ENCODE measurements around the gene ODAPH.

The ODAPH gene

DNA sequence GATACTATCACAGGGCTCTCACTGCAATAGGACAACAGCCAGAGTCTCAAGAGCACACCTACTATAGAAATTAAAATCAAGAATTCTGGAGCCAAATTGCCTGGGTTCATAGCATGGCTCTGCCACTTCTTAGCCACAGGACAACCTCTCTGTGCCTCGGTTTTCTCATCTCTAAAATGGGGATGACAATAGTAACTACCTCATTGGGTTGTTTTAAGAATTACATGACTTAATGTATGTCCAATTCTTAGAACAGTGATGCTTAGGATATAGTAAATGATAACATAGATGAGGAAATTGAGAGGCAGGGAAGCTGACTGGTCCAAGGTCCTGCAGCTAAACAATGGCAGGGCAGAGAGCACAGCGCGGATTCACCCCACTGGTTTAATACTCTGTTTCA, 11.0 kb upstream of the ODAPH start:
- Histone ChIP-seq H4K91ac (ENCODE audit: low read depth, low read length, poor library complexity) (no peak overlapping the region), H3K23ac (ENCODE audit: low read depth, low read length, poor library complexity) (no peak overlapping the region), H2BK120ac (ENCODE audit: low read depth, low read length) (no peak overlapping the region), H3K4me2 (ENCODE audit: insufficient read depth, low read length, poor library complexity, severe bottlenecking) (no peak overlapping the region), H3K9ac (ENCODE audit: low read depth, low read length, poor library complexity) (no peak overlapping the region), H2AFZ (ENCODE audit: low read length) (no peak overlapping the region), H3K27me3 (ENCODE audit: control insufficient read depth in 3 of 3, insufficient read depth in 3 of 3, low read depth in 1 of 3, low read length in 3 of 3) (no peaks in the 10 kb centered on the region), H3K36me3 (replicated peaks in 1 of 2; ENCODE audit: control insufficient read depth in 2 of 2, insufficient read depth in 2 of 2, low read length in 2 of 2) (peaks cover 4 to 40% of the 10 kb centered on the region in 2 donors), H3K27ac (replicated peaks; ENCODE audit: low read length) (no peak overlapping the region), H3K4me3 (ENCODE audit: low read length in 2 of 2) (no peak overlapping the region), H3K9me3 (replicated peaks in 1 of 2; ENCODE audit: control insufficient read depth in 2 of 2, insufficient read depth in 1 of 2, low read depth in 1 of 2, low read length in 2 of 2) (no peaks in the 10 kb centered on the region), H3K4me1 (ENCODE audit: control insufficient read depth in 2 of 2, insufficient read depth in 1 of 2, low read depth in 1 of 2, low read length in 2 of 2) (peaks cover 0 to 3% of the 10 kb centered on the region in 2 donors), H4K8ac (ENCODE audit: low read depth, low read length) (no peak overlapping the region), H3K18ac (ENCODE audit: low read length) (no peak overlapping the region), H2BK12ac (ENCODE audit: low read length) (no peak overlapping the region), H3K14ac (ENCODE audit: low read length) (no peak overlapping the region), H2BK15ac (ENCODE audit: low read length) (no peak overlapping the region), H3K79me1 (ENCODE audit: low read depth, low read length) (no peaks in the 10 kb centered on the region), H3K4ac (ENCODE audit: low read length) (no peak overlapping the region), H2BK5ac (ENCODE audit: low read length) (no peak overlapping the region), H2AK5ac (ENCODE audit: low read depth, low read length) (no peak overlapping the region)
- WGBS, 2 donors (ENCODE audit: extremely low coverage in 2 of 2, insufficient read length in 2 of 2, insufficient replicate concordance in 1 of 2) = no CpG with 5 or more reads among the region's 3 CpGs
- no peak for DNase-seq (ENCODE audit: low spot score)

DNA sequence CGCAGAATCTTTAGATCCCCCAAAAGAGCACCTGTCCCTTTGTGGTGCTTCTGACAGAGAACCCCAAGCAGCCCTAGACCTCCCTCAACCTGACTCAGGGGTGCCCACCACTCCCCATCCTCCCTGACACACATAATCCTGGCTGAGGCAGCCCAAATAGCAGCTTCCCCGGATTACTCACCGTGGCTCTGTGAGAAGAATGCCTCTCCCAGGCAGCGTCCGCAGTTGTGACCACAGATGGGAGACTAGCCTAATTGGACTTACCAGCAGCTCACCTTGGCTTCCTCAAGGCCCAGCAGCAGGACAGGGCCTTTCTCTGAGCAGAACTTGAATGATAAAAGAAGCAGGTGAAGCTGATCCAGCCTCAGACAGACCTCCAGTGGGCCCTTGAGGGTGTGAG, 10.3 kb upstream of the ODAPH start:
- H3K79me1 ChIP-seq (ENCODE audit: low read depth, low read length) = no peaks in the 10 kb centered on the region
- no peak overlapping the region for H2AFZ ChIP-seq (ENCODE audit: low read length)
- H3K4me1 ChIP-seq (ENCODE audit: control insufficient read depth in 2 of 2, insufficient read depth in 1 of 2, low read depth in 1 of 2, low read length in 2 of 2) = peaks cover 0 to 3% of the 10 kb centered on the region in 2 donors
- H2BK12ac ChIP-seq (ENCODE audit: low read length) = no peak overlapping the region
- no peak overlapping the region for H4K91ac ChIP-seq (ENCODE audit: low read depth, low read length, poor library complexity)
- H3K9me3 ChIP-seq (replicated peaks in 1 of 2; ENCODE audit: control insufficient read depth in 2 of 2, insufficient read depth in 1 of 2, low read depth in 1 of 2, low read length in 2 of 2) = no peaks in the 10 kb centered on the region
- peaks cover 4 to 33% of the 10 kb centered on the region in 2 donors for H3K36me3 ChIP-seq (replicated peaks in 1 of 2; ENCODE audit: control insufficient read depth in 2 of 2, insufficient read depth in 2 of 2, low read length in 2 of 2)
- H3K27me3 ChIP-seq (ENCODE audit: control insufficient read depth in 3 of 3, insufficient read depth in 3 of 3, low read depth in 1 of 3, low read length in 3 of 3) = no peaks in the 10 kb centered on the region
- no peak overlapping the region for H3K9ac ChIP-seq (ENCODE audit: low read depth, low read length, poor library complexity)
- H2BK120ac ChIP-seq (ENCODE audit: low read depth, low read length) = no peak overlapping the region
- no peak overlapping the region for H3K18ac ChIP-seq (ENCODE audit: low read length)
- WGBS, 2 donors (ENCODE audit: extremely low coverage in 2 of 2, insufficient read length in 2 of 2, insufficient replicate concordance in 1 of 2) = no CpG with 5 or more reads among the region's 5 CpGs
- no peak overlapping the region for H3K4me2 ChIP-seq (ENCODE audit: insufficient read depth, low read length, poor library complexity, severe bottlenecking)
- no peak overlapping the region for H2BK15ac ChIP-seq (ENCODE audit: low read length)
- H3K23ac ChIP-seq (ENCODE audit: low read depth, low read length, poor library complexity) = no peak overlapping the region
- H3K27ac ChIP-seq (replicated peaks; ENCODE audit: low read length) = no peak overlapping the region
- DNase-seq (ENCODE audit: low spot score) = no peak
- no peak overlapping the region for H4K8ac ChIP-seq (ENCODE audit: low read depth, low read length)
- H2AK5ac ChIP-seq (ENCODE audit: low read depth, low read length) = no peak overlapping the region
- no peak overlapping the region for H3K14ac ChIP-seq (ENCODE audit: low read length)
- no peak overlapping the region for H2BK5ac ChIP-seq (ENCODE audit: low read length)
- H3K4me3 ChIP-seq (ENCODE audit: low read length in 2 of 2) = no peak overlapping the region
- H3K4ac ChIP-seq (ENCODE audit: low read length) = no peak overlapping the region

DNA sequence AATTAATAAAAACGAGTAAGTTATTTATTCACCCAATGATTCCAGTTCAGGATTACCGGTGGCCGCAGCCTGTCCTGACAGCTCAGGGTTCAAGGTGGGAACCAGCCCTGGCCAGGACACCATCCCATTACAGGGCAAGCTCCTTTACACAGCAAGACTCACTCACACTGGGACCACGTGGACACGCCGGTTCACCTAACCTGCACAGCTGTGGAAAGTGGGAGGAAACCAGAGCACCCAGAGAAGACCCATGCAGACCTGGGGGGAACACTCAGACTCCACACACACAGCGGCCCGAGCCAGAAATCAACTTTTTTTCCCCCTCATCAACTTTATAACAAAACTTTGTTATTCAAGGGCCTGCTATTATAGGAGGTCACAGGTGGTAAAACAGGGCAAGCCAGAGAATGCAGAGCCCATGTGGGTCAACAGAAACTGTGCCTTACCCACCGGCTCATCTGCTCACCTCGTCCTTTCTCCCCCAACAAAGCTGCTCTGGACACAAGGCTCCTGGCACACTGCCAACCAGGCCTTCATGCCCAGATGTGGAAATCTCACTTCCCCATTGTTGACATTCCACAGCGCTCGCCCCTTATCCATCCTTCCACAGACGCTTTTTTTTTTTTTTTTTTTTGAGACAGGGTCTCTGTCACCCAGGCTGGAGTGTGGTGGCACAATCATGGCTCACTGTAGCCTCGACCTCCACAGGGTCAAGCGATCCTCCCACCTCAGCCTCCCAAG, 8.0 kb upstream of the ODAPH start:
- Histone ChIP-seq H3K23ac (ENCODE audit: low read depth, low read length, poor library complexity) (no peak overlapping the region), H3K27me3 (ENCODE audit: control insufficient read depth in 3 of 3, insufficient read depth in 3 of 3, low read depth in 1 of 3, low read length in 3 of 3) (no peaks in the 10 kb centered on the region), H2BK12ac (ENCODE audit: low read length) (no peak overlapping the region), H2BK5ac (ENCODE audit: low read length) (no peak overlapping the region), H2AFZ (ENCODE audit: low read length) (no peak overlapping the region), H3K79me1 (ENCODE audit: low read depth, low read length) (no peaks in the 10 kb centered on the region), H3K4me2 (ENCODE audit: insufficient read depth, low read length, poor library complexity, severe bottlenecking) (no peak overlapping the region), H3K14ac (ENCODE audit: low read length) (no peak overlapping the region), H3K4me1 (ENCODE audit: control insufficient read depth in 2 of 2, insufficient read depth in 1 of 2, low read depth in 1 of 2, low read length in 2 of 2) (peaks cover 0 to 3% of the 10 kb centered on the region in 2 donors), H4K8ac (ENCODE audit: low read depth, low read length) (no peak overlapping the region), H2BK15ac (ENCODE audit: low read length) (no peak overlapping the region), H3K4me3 (ENCODE audit: low read length in 2 of 2) (no peak overlapping the region), H2AK5ac (ENCODE audit: low read depth, low read length) (no peak overlapping the region), H3K18ac (ENCODE audit: low read length) (no peak overlapping the region), H3K36me3 (replicated peaks in 1 of 2; ENCODE audit: control insufficient read depth in 2 of 2, insufficient read depth in 2 of 2, low read length in 2 of 2) (peaks cover 4 to 19% of the 10 kb centered on the region in 2 donors), H3K4ac (ENCODE audit: low read length) (no peak overlapping the region), H3K9me3 (replicated peaks in 1 of 2; ENCODE audit: control insufficient read depth in 2 of 2, insufficient read depth in 1 of 2, low read depth in 1 of 2, low read length in 2 of 2) (no peaks in the 10 kb centered on the region), H3K9ac (ENCODE audit: low read depth, low read length, poor library complexity) (no peak overlapping the region), H2BK120ac (ENCODE audit: low read depth, low read length) (no peak overlapping the region), H4K91ac (ENCODE audit: low read depth, low read length, poor library complexity) (no peak overlapping the region), H3K27ac (replicated peaks; ENCODE audit: low read length) (no peak overlapping the region)
- WGBS, 2 donors (ENCODE audit: extremely low coverage in 2 of 2, insufficient read length in 2 of 2, insufficient replicate concordance in 1 of 2) = no CpG with 5 or more reads among the region's 15 CpGs
- DNase-seq (ENCODE audit: low spot score) = no peak

DNA sequence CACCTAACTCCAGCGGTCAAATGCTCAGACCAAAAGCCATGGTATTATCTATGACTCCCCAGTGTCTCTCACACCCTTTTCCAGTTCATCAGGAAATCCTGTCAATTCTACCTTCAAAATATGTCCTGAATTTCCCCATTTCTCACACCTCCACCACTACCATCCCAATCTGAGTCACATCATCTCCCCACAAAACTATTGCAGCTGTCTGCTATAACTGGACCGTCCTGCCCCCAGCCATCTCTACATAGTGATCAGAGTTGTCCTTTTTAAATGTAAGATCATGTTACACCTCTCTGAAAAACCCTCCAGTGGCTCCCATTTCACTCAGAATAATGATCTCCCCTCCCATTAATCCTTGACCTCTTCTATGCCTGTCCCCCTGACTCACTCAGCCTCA, 6.8 kb upstream of the ODAPH start:
- no peak overlapping the region for H2BK5ac ChIP-seq (ENCODE audit: low read length)
- H3K79me1 ChIP-seq (ENCODE audit: low read depth, low read length) = no peaks in the 10 kb centered on the region
- H3K4ac ChIP-seq (ENCODE audit: low read length) = no peak overlapping the region
- no peak overlapping the region for H3K4me3 ChIP-seq (ENCODE audit: low read length in 2 of 2)
- H3K36me3 ChIP-seq (replicated peaks in 1 of 2; ENCODE audit: control insufficient read depth in 2 of 2, insufficient read depth in 2 of 2, low read length in 2 of 2) = peaks cover 4 to 15% of the 10 kb centered on the region in 2 donors
- H2BK12ac ChIP-seq (ENCODE audit: low read length) = no peak overlapping the region
- no peaks in the 10 kb centered on the region for H3K9me3 ChIP-seq (replicated peaks in 1 of 2; ENCODE audit: control insufficient read depth in 2 of 2, insufficient read depth in 1 of 2, low read depth in 1 of 2, low read length in 2 of 2)
- no peak overlapping the region for H2AFZ ChIP-seq (ENCODE audit: low read length)
- H3K14ac ChIP-seq (ENCODE audit: low read length) = no peak overlapping the region
- H3K23ac ChIP-seq (ENCODE audit: low read depth, low read length, poor library complexity) = no peak overlapping the region
- no peak overlapping the region for H3K27ac ChIP-seq (replicated peaks; ENCODE audit: low read length)
- H3K18ac ChIP-seq (ENCODE audit: low read length) = no peak overlapping the region
- H4K8ac ChIP-seq (ENCODE audit: low read depth, low read length) = no peak overlapping the region
- H3K27me3 ChIP-seq (ENCODE audit: control insufficient read depth in 3 of 3, insufficient read depth in 3 of 3, low read depth in 1 of 3, low read length in 3 of 3) = no peaks in the 10 kb centered on the region
- no peak overlapping the region for H3K9ac ChIP-seq (ENCODE audit: low read depth, low read length, poor library complexity)
- no peak overlapping the region for H4K91ac ChIP-seq (ENCODE audit: low read depth, low read length, poor library complexity)
- no peak overlapping the region for H2BK15ac ChIP-seq (ENCODE audit: low read length)
- H2BK120ac ChIP-seq (ENCODE audit: low read depth, low read length) = no peak overlapping the region
- no peak for DNase-seq (ENCODE audit: low spot score)
- no peak overlapping the region for H2AK5ac ChIP-seq (ENCODE audit: low read depth, low read length)
- H3K4me1 ChIP-seq (ENCODE audit: control insufficient read depth in 2 of 2, insufficient read depth in 1 of 2, low read depth in 1 of 2, low read length in 2 of 2) = peaks cover 0 to 3% of the 10 kb centered on the region in 2 donors
- WGBS, 2 donors (ENCODE audit: extremely low coverage in 2 of 2, insufficient read length in 2 of 2, insufficient replicate concordance in 1 of 2) = no CpG with 5 or more reads among the region's 2 CpGs
- H3K4me2 ChIP-seq (ENCODE audit: insufficient read depth, low read length, poor library complexity, severe bottlenecking) = no peak overlapping the region
